Common myeloid progenitor, CD34-positive (primary cell): ENCODE measurements around the gene TUBGCP6.

Experiments
- CTCF ChIA-PET: fragments of 350-600 bp; sonication (Branson Sonifier 250); formaldehyde crosslinking; loops from one replicate; lab custom pipeline; 2021; ENCODE audit warnings: antibody characterized with exemption; lab: Charles Lee
- POLR2A ChIA-PET: fragments of 350-600 bp; sonication (Branson Sonifier 250); formaldehyde crosslinking; loops from one replicate; lab custom pipeline; 2021; ENCODE audit warnings: antibody characterized with exemption; lab: Charles Lee
- DNase-seq, 3 donors: peaks; one replicate each; pipeline versions ENCODE4 v3.0.0 to v3.0.0-alpha.2; 2013
- H3K27ac ChIP-seq, 2 experiments: 1 replicate in 1 of 2; 2 replicates in 1 of 2; pipeline ENCODE4 v1.7.0; 2013; ENCODE audit warnings: inconsistent platforms in 2 of 2, low read length in 2 of 2, mild to moderate bottlenecking in 2 of 2, low read depth in 1 of 2, moderate library complexity in 1 of 2; ENCODE audit not compliant: severe bottlenecking in 2 of 2, insufficient read depth in 1 of 2, poor library complexity in 1 of 2
- H3K27me3 ChIP-seq, 5 experiments: replicated peaks in 2 of 5; 1 replicate in 3 of 5; 2 replicates in 2 of 5; pipeline versions ENCODE4 v1.6.1 to v1.7.0; 2013; ENCODE audit warnings: low read length in 4 of 5, mild to moderate bottlenecking in 2 of 5, moderate library complexity in 2 of 5, inconsistent platforms in 1 of 5; ENCODE audit not compliant: insufficient read depth in 5 of 5, control insufficient read depth in 4 of 5
- H3K36me3 ChIP-seq, 4 experiments: 1 replicate in 2 of 4; 2 replicates in 2 of 4; pipeline versions ENCODE4 v1.6.1 to v1.7.0; 2013; ENCODE audit warnings: low read length in 3 of 4, control low read depth in 1 of 4, mild to moderate bottlenecking in 1 of 4; ENCODE audit not compliant: control insufficient read depth in 4 of 4, insufficient read depth in 4 of 4
- H3K4me1 ChIP-seq, 4 experiments: 1 replicate in 3 of 4; 2 replicates in 1 of 4; pipeline versions ENCODE4 v1.6.1 to v1.7.1; 2013; ENCODE audit warnings: low read length in 3 of 4, mild to moderate bottlenecking in 3 of 4, control low read depth in 1 of 4, inconsistent platforms in 1 of 4, moderate library complexity in 1 of 4; ENCODE audit not compliant: control insufficient read depth in 4 of 4, insufficient read depth in 4 of 4; ENCODE audit errors: control extremely low read depth in 1 of 4
- H3K4me3 ChIP-seq, 7 experiments: 1 replicate in 4 of 7; 2 replicates in 3 of 7; pipeline versions ENCODE4 v1.5.1 to v1.7.0; 2013; ENCODE audit warnings: mild to moderate bottlenecking in 7 of 7, low read length in 6 of 7, moderate library complexity in 6 of 7, inconsistent platforms in 2 of 7, low read depth in 2 of 7, control low read depth in 1 of 7; ENCODE audit not compliant: insufficient read depth in 4 of 7, control insufficient read depth in 1 of 7; ENCODE audit errors: extremely low read depth in 1 of 7
- H3K9me3 ChIP-seq, 5 experiments: 1 replicate in 4 of 5; 2 replicates in 1 of 5; pipeline versions ENCODE4 v1.6.1 to v1.7.1; 2013; ENCODE audit warnings: low read length in 4 of 5, mild to moderate bottlenecking in 2 of 5, inconsistent platforms in 1 of 5, low read depth in 1 of 5, moderate library complexity in 1 of 5; ENCODE audit not compliant: control insufficient read depth in 4 of 5, insufficient read depth in 2 of 5; ENCODE audit errors: control extremely low read depth in 1 of 5
- WGBS: methylation state at CpG from one replicate; pipeline ENCODE4 v1.1.5; 2013; ENCODE audit not compliant: insufficient coverage; 5-methylcytosine and 5-hydroxymethylcytosine counted together

TUBGCP6 gene

DNA sequence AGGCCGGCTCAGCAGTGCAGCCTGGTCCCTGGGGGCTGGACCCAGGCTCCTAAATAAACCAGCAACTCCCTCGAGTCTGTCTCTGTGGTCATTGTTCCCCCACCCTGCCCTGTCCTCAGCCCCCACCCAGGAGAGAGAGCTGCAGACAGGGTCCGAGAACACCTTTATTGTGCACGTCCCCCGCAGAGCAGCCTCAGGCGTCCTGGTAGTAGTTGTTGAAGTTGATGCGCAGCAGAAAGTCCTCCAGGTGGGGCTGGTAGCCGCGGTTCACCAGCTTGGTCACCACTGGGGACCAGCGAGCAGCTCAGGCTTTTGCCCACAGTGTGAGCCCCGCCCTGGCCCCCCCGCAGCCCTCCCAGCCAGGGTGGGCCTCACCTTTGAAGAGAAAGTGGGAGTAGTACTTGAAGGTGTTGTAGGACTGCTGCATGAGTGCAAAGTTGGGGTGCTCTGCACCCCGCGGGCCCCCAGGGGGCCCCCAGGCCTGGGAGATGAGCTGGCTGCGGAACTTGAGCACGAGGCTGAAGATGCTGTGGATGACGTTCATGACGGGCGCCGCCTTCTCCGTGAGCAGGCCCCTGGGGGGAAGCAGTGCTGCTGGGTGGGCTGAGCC, 27.2 kb downstream of the TUBGCP6 start:
- Histone ChIP-seq H3K4me3 (no peak overlapping the region), H3K4me1 (peaks cover 0 to 8% (median 3%) of the 10 kb centered on the region in 4 experiments), H3K9me3 (no peaks in the 10 kb centered on the region), H3K27ac (no peak overlapping the region), H3K27me3 (no peaks in the 10 kb centered on the region), H3K36me3 (peaks cover 12 to 89% (median 59%) of the 10 kb centered on the region in 4 experiments)
- ChIA-PET CTCF (interaction anchor here (1.0 to 1.1 kb wide), 2 partner anchors 11 to 23 kb away, joined by 3 read pairs; no protein-coding TSS in a partner anchor), POLR2A (no interaction called here)
- no peak for DNase-seq
- 94% methylated on average over 20 of the region's 21 CpGs for WGBS

DNA sequence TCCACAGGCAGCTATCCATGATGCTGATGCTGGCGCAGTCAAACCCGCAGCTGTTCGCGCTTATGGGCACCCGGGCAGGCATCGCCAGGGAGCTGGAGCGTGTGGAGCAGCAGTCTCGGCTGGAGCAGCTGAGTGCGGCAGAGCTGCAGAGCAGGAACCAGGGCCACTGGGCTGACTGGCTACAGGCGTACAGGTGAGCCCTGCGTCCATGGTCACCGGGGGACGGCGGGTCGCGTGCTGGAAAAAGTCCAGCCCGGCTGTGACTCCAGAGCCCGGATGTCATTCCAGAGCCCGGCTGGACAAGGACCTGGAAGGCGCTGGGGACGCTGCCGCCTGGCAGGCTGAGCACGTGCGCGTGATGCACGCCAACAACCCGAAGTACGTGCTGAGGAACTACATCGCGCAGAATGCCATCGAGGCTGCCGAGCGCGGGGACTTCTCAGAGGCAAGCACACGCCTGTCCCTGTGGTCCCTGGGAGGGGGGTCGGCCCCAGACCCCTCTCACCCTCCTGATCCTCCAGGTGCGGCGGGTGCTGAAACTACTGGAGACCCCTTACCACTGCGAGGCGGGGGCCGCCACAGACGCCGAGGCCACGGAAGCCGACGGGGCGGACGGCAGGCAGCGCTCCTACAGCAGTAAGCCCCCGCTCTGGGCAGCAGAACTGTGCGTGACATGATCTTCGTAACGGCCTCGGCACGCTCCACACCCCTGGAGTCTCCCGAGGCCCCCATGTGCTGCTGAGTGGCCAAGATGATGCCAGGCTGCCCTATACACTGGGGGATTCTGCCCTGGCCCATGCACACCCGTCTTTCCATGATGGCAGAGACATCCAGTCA, 27.9 kb downstream of the TUBGCP6 start:
- Histone ChIP-seq H3K27ac (no peak overlapping the region), H3K4me1 (peaks cover 0 to 8% (median 3%) of the 10 kb centered on the region in 4 experiments), H3K27me3 (no peaks in the 10 kb centered on the region), H3K36me3 (peaks cover 12 to 89% (median 61%) of the 10 kb centered on the region in 4 experiments), H3K9me3 (no peaks in the 10 kb centered on the region), H3K4me3 (no peak overlapping the region)
- ChIA-PET CTCF (interaction anchor here (0.5 to 2.7 kb wide), 4 partner anchors 20 to 111 kb away, joined by 3 to 10 read pairs (median 5); partner anchors contain the start of gene TUBGCP6), POLR2A (no interaction called here)
- DNase-seq: no peak
- 97% methylated on average over 49 of the region's 57 CpGs for WGBS

GRCh38 chr22:50216055-50216683, 28.7 kb downstream of the TUBGCP6 start:
- no peak for DNase-seq
- Histone ChIP-seq H3K4me1 (peaks cover 0 to 8% (median 3%) of the 10 kb centered on the region in 4 experiments), H3K4me3 (no peak overlapping the region), H3K27me3 (no peaks in the 10 kb centered on the region), H3K27ac (no peak overlapping the region), H3K36me3 (peaks cover 13 to 86% (median 60%) of the 10 kb centered on the region in 4 experiments), H3K9me3 (no peaks in the 10 kb centered on the region)
- over 99% methylated on average over 13 of the region's 15 CpGs for WGBS
- CTCF ChIA-PET: interaction anchor here (0.5 to 2.7 kb wide), 4 partner anchors 21 to 110 kb away, joined by 3 to 10 read pairs (median 5); partner anchors contain the start of gene TUBGCP6
- POLR2A ChIA-PET: no interaction called here

- ChIA-PET CTCF (interaction anchor here (2.5 to 2.7 kb wide), 2 partner anchors 29 to 67 kb away, joined by 7 to 10 read pairs; partner anchors contain the start of gene TUBGCP6), POLR2A (no interaction called here)
- no peak for DNase-seq
- no peak overlapping the region for H3K27ac ChIP-seq
- no peak overlapping the region for H3K4me3 ChIP-seq
- peaks cover 0 to 8% (median 3%) of the 10 kb centered on the region in 4 experiments for H3K4me1 ChIP-seq
- H3K36me3 ChIP-seq: peaks cover 14 to 86% (median 61%) of the 10 kb centered on the region in 4 experiments
- H3K27me3 ChIP-seq: no peaks in the 10 kb centered on the region
- WGBS: 99% methylated on average over 8 of the region's 17 CpGs
- no peaks in the 10 kb centered on the region for H3K9me3 ChIP-seq
These were observed 29.3 kb downstream of the TUBGCP6 start for GRCh38 chr22:50215297-50216054.

- DNase-seq: no peak
- no peaks in the 10 kb centered on the region for H3K9me3 ChIP-seq
- peaks cover 8 to 87% (median 62%) of the 10 kb centered on the region in 4 experiments for H3K36me3 ChIP-seq
- 94% methylated on average over 6 of the region's 9 CpGs for WGBS
- no peaks in the 10 kb centered on the region for H3K4me1 ChIP-seq
- H3K27me3 ChIP-seq: no peaks in the 10 kb centered on the region
- ChIA-PET POLR2A (no interaction called here), CTCF (interaction anchor here (1.3 to 3.5 kb wide), 3 partner anchors 64 to 172 kb away, joined by 3 to 18 read pairs (median 3); no protein-coding TSS in a partner anchor)
- H3K27ac ChIP-seq: no peak overlapping the region
- no peak overlapping the region for H3K4me3 ChIP-seq
These were observed 31.6 kb downstream of the TUBGCP6 start for GRCh38 chr22:50213263-50213662.

- Histone ChIP-seq H3K4me3 (no peak overlapping the region), H3K27me3 (no peaks in the 10 kb centered on the region), H3K27ac (no peak overlapping the region), H3K4me1 (peaks cover 0 to 2% (median 0%) of the 10 kb centered on the region in 4 experiments), H3K9me3 (no peaks in the 10 kb centered on the region), H3K36me3 (peaks cover 5 to 82% (median 62%) of the 10 kb centered on the region in 4 experiments)
- ChIA-PET POLR2A (interaction anchor here (1.3 kb wide), 1 partner anchor 20 kb away, joined by 3 read pairs; no protein-coding TSS in a partner anchor), CTCF (interaction anchor here (0.9 to 3.5 kb wide), 7 partner anchors 9 to 74 kb away, joined by 3 to 18 read pairs (median 4); no protein-coding TSS in a partner anchor)
- no peak for DNase-seq
- WGBS: over 99% methylated on average over 10 of the region's 14 CpGs
These were observed 33.7 kb downstream of the TUBGCP6 start for GRCh38 chr22:50211147-50211546.
